Liver (tissue), 3 donors: ENCODE results near the gene PRSS38.

Experiments
- JUND ChIP-seq, 2 donors: IDR thresholded peaks; 2 replicates each; pipeline ENCODE4 v1.6.1; 2016; ENCODE audit warnings: antibody characterized with exemption in 2 of 2
- TF ChIP-seq, protein P1 (sequence below): fragments of 150-350 bp; IDR thresholded peaks from 2 replicates; pipeline ENCODE4 v1.5.1; 2017; ENCODE audit warnings: improper control_type of control experiment, low read depth, low read length; ENCODE audit not compliant: missing input control
- TF ChIP-seq, protein P2 (sequence below): IDR thresholded peaks from 2 replicates; pipeline ENCODE4 v1.6.1; 2016; ENCODE audit warnings: antibody characterized with exemption
- donor health status: healthy.
- donor health status: healthy.

DNA sequence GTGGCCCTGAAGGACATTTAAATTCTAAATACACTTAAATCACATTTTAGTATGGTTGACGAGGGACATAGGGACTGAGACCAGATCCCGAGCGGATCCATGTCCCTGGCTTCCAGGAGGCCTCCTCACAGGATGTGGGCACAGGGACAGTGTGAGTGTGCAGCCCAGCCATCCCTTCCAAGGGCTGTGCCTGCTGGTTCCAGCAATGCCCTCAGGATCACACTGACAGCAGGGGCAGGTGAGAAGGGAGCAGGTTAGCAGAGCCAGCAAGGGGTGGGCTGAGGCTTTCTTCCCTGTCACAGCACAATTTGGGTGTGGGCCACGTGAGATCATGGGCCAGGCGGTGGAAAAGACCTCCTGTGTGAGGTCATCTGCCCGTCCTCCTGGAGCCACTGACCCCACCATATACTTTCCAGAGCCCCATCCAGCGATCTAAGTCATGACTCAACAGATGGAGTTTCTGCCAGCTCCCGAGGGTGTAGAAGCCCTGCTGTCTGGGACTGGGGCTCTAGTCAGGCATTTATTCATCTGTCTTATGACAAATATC lies 37.0 kb upstream of the PRSS38 start:
- TF ChIP-seq, protein P1, sequence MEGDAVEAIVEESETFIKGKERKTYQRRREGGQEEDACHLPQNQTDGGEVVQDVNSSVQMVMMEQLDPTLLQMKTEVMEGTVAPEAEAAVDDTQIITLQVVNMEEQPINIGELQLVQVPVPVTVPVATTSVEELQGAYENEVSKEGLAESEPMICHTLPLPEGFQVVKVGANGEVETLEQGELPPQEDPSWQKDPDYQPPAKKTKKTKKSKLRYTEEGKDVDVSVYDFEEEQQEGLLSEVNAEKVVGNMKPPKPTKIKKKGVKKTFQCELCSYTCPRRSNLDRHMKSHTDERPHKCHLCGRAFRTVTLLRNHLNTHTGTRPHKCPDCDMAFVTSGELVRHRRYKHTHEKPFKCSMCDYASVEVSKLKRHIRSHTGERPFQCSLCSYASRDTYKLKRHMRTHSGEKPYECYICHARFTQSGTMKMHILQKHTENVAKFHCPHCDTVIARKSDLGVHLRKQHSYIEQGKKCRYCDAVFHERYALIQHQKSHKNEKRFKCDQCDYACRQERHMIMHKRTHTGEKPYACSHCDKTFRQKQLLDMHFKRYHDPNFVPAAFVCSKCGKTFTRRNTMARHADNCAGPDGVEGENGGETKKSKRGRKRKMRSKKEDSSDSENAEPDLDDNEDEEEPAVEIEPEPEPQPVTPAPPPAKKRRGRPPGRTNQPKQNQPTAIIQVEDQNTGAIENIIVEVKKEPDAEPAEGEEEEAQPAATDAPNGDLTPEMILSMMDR = no peak
- TF ChIP-seq, protein P2, sequence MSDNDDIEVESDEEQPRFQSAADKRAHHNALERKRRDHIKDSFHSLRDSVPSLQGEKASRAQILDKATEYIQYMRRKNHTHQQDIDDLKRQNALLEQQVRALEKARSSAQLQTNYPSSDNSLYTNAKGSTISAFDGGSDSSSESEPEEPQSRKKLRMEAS = no peak
- TF ChIP-seq JUND (IDR thresholded peaks at IDR 0.05) = no peak
